ENCODE data around the gene ANKRD40.

The ANKRD40 gene

GRCh38 chr17:50676065-50676975, 31.4 kb downstream of the ANKRD40 start:
- H3K4me2 ChIP-seq (ENCODE audit: low read depth, low read length) = no peak overlapping the region
- TF ChIP-seq EZH2phosphoT487 (IDR thresholded peaks at IDR 0.05; ENCODE audit: low read length) (no peak), EZH2 (optimal IDR thresholded peaks at IDR 0.05; ENCODE audit: low read depth, low read length) (no peak), CTCF (IDR thresholded peaks at IDR 0.05; ENCODE audit: low read length) (no peak)
- DNase-seq = no peak
- H3K27ac ChIP-seq (ENCODE audit: low read length) = no peak overlapping the region
- H3K79me2 ChIP-seq (ENCODE audit: low read length) = no peaks in the 10 kb centered on the region
- no peak overlapping the region for H3K9ac ChIP-seq (ENCODE audit: low read length)
- no peaks in the 10 kb centered on the region for H4K20me1 ChIP-seq (ENCODE audit: insufficient read depth, low read length)
- no peaks in the 10 kb centered on the region for H3K9me3 ChIP-seq (replicated peaks; ENCODE audit: insufficient read depth, low read length)
- no peak overlapping the region for H2AFZ ChIP-seq (ENCODE audit: low read length)
- H3K9me2 ChIP-seq (replicated peaks; ENCODE audit: insufficient read depth, low read length) = no peaks in the 10 kb centered on the region
- H3K4me1 ChIP-seq (ENCODE audit: low read length) = no peaks in the 10 kb centered on the region
- H3F3A ChIP-seq (ENCODE audit: insufficient read depth, low read length) = no peaks in the 10 kb centered on the region
- no peak overlapping the region for H3K4me3 ChIP-seq (ENCODE audit: low read length)
- 0 out of 2 replicates have a peak, but pooled peaks cover 2% of the 10 kb centered on the region for H3K27me3 ChIP-seq (replicated peaks; ENCODE audit: insufficient read depth, low read length)
- H3K36me3 ChIP-seq (replicated peaks; ENCODE audit: insufficient read depth, low read length) = no peaks in the 10 kb centered on the region

GRCh38 chr17:50675627-50676026, 32.1 kb downstream of the ANKRD40 start:
- no peak overlapping the region for H3K4me2 ChIP-seq (ENCODE audit: low read depth, low read length)
- no peak overlapping the region for H3K4me3 ChIP-seq (ENCODE audit: low read length)
- no peak overlapping the region for H3K9ac ChIP-seq (ENCODE audit: low read length)
- H3F3A ChIP-seq (ENCODE audit: insufficient read depth, low read length) = no peaks in the 10 kb centered on the region
- no peaks in the 10 kb centered on the region for H3K27me3 ChIP-seq (replicated peaks; ENCODE audit: insufficient read depth, low read length)
- no peak for DNase-seq
- no peaks in the 10 kb centered on the region for H3K4me1 ChIP-seq (ENCODE audit: low read length)
- no peak overlapping the region for H2AFZ ChIP-seq (ENCODE audit: low read length)
- no peaks in the 10 kb centered on the region for H4K20me1 ChIP-seq (ENCODE audit: insufficient read depth, low read length)
- no peaks in the 10 kb centered on the region for H3K79me2 ChIP-seq (ENCODE audit: low read length)
- no peak for TF ChIP-seq EZH2phosphoT487 (IDR thresholded peaks at IDR 0.05; ENCODE audit: low read length)
- TF ChIP-seq EZH2 (optimal IDR thresholded peaks at IDR 0.05; ENCODE audit: low read depth, low read length) = no peak
- TF ChIP-seq CTCF (IDR thresholded peaks at IDR 0.05; ENCODE audit: low read length) = no peak
- no peaks in the 10 kb centered on the region for H3K9me2 ChIP-seq (replicated peaks; ENCODE audit: insufficient read depth, low read length)
- H3K27ac ChIP-seq (ENCODE audit: low read length) = no peak overlapping the region
- H3K9me3 ChIP-seq (replicated peaks; ENCODE audit: insufficient read depth, low read length) = no peaks in the 10 kb centered on the region
- H3K36me3 ChIP-seq (replicated peaks; ENCODE audit: insufficient read depth, low read length) = no peaks in the 10 kb centered on the region

GRCh38 chr17:50675190-50675589, 32.5 kb downstream of the ANKRD40 start:
- DNase-seq = no peak
- Histone ChIP-seq H3K9me2 (replicated peaks; ENCODE audit: insufficient read depth, low read length) (no peaks in the 10 kb centered on the region), H3K4me3 (ENCODE audit: low read length) (no peak overlapping the region), H3K4me2 (ENCODE audit: low read depth, low read length) (no peak overlapping the region), H2AFZ (ENCODE audit: low read length) (no peak overlapping the region), H3K4me1 (ENCODE audit: low read length) (no peaks in the 10 kb centered on the region), H3K9me3 (replicated peaks; ENCODE audit: insufficient read depth, low read length) (no peaks in the 10 kb centered on the region), H3F3A (ENCODE audit: insufficient read depth, low read length) (no peaks in the 10 kb centered on the region), H3K27me3 (replicated peaks; ENCODE audit: insufficient read depth, low read length) (no peaks in the 10 kb centered on the region), H4K20me1 (ENCODE audit: insufficient read depth, low read length) (no peaks in the 10 kb centered on the region), H3K79me2 (ENCODE audit: low read length) (no peaks in the 10 kb centered on the region), H3K36me3 (replicated peaks; ENCODE audit: insufficient read depth, low read length) (no peaks in the 10 kb centered on the region), H3K27ac (ENCODE audit: low read length) (no peak overlapping the region), H3K9ac (ENCODE audit: low read length) (no peak overlapping the region)
- TF ChIP-seq CTCF (IDR thresholded peaks at IDR 0.05; ENCODE audit: low read length) (no peak), EZH2 (optimal IDR thresholded peaks at IDR 0.05; ENCODE audit: low read depth, low read length) (no peak), EZH2phosphoT487 (IDR thresholded peaks at IDR 0.05; ENCODE audit: low read length) (no peak)

Data from MM.1S (cell line).